Transverse colon (tissue), 4 donors: ENCODE data around the gene TLK1.

Experiments
- CTCF ChIP-seq, 5 experiments: fragments of 200-600 bp in 3 of 5; fragments of 450-650 bp in 2 of 5; sonication (generic) in 3 of 5; IDR thresholded peaks; 1 replicate in 2 of 5; 2 replicates in 3 of 5; pipeline ENCODE4 v1.5.1; 2016 to 2017; ENCODE audit warnings: antibody characterized with exemption in 5 of 5, inconsistent platforms in 3 of 5, mild to moderate bottlenecking in 2 of 5, moderate library complexity in 1 of 5
- EP300 ChIP-seq: sonication (generic); formaldehyde crosslinking; IDR thresholded peaks from one replicate; pipeline ENCODE4 v1.6.1; 2017; ENCODE audit warnings: antibody characterized with exemption, low read depth
- POLR2A ChIP-seq: fragments of 450-650 bp; IDR thresholded peaks from one replicate; pipeline ENCODE4 v1.6.1; 2016; ENCODE audit warnings: antibody characterized with exemption, mild to moderate bottlenecking, moderate library complexity
- POLR2AphosphoS5 ChIP-seq, 3 donors: sonication (generic); formaldehyde crosslinking; IDR thresholded peaks; one replicate each; pipeline ENCODE4 v1.6.1; 2016; ENCODE audit warnings: antibody characterized with exemption in 3 of 3

GRCh38 chr2:171004363-171004762 is 156.3 kb downstream of the TLK1 start:
- TF ChIP-seq CTCF (IDR thresholded peaks at IDR 0.05) (no peak), POLR2AphosphoS5 (IDR thresholded peaks at IDR 0.05) (no peak), EP300 (no peak), POLR2A (no peak)
